Measurements from ENCODE around the gene SLC35G1. TPM values are rescaled to one million over a fixed set of nuclear protein-coding genes. Genes with fewer than 3 reads are reported as not detected.

Gene SLC35G1
- total RNA-seq, 1 experiment from 2014 or later: 9.4 TPM

DNA sequence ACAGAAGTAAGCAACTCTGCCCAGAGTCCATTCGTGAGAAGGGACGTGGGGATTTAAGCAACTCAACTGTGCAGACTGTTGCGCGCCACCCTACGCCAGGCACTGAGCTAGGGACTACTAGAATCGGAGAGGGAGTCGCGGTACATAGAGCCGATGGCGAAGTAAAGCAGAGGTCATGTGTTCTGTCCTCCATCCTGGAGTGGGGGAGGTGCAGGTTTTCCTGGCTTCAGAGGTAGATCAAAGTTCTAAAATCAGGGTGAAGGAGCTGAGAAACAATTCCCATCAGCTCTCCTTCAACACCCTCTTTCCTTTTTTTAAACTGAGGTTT, 23.2 kb downstream of the SLC35G1 start:
- Histone ChIP-seq H3K9me3 (ENCODE audit: control insufficient read depth in 1 of 2, insufficient read depth in 1 of 2, low read depth in 1 of 2, low read length in 2 of 2) (no peaks in the 10 kb centered on the region), H3K4me3 (replicated peaks in 1 of 2; ENCODE audit: low read depth in 1 of 2, low read length in 2 of 2) (no peak overlapping the region), H4K20me1 (ENCODE audit: insufficient read depth) (no peaks in the 10 kb centered on the region), H3K27ac (ENCODE audit: low read depth, low read length) (no peak overlapping the region), H3K79me2 (ENCODE audit: insufficient read depth, low read length) (no peaks in the 10 kb centered on the region), H3K4me1 (ENCODE audit: control insufficient read depth in 1 of 2, insufficient read depth in 2 of 2, low read length in 2 of 2) (no peaks in the 10 kb centered on the region), H2AFZ (ENCODE audit: low read depth, low read length, poor library complexity, severe bottlenecking) (no peak overlapping the region), H3K4me2 (ENCODE audit: low read length) (no peak overlapping the region), H3K9ac (ENCODE audit: low read length) (no peak overlapping the region), H3K9me2 (ENCODE audit: insufficient read depth) (no peaks in the 10 kb centered on the region), H3K36me3 (ENCODE audit: control insufficient read depth in 1 of 2, insufficient read depth in 2 of 2, low read length in 2 of 2) (no peaks in the 10 kb centered on the region), H3K27me3 (ENCODE audit: insufficient read depth, low read length) (no peaks in the 10 kb centered on the region)
- intact Hi-C loops (cut with micrococcal nuclease): loop anchor here (5.0 kb wide), 1 partner anchor 95 kb away; no protein-coding TSS in a partner anchor
- DNase-seq (ENCODE audit: low read depth, low spot score) (no peak), ATAC-seq (no peak; the same call in 1 of the 2 replicates)
- ChIA-PET CTCF (interaction anchor here (0.9 to 3.1 kb wide), 18 partner anchors 11 to 528 kb away, joined by 3 to 90 read pairs (median 5); no protein-coding TSS in a partner anchor), RAD21 (ENCODE audit: low non-redundant PET in 1 of 2, low total read pairs in 2 of 2, uncharacterized antibody in 2 of 2, unreplicated experiment in 2 of 2) (interaction anchor here (0.6 to 1.8 kb wide), 6 partner anchors 68 to 527 kb away, joined by 3 to 16 read pairs (median 4); no protein-coding TSS in a partner anchor), POLR2A (no interaction called here)
- BruUV-seq (replicated peaks): no TSS peak
- TF ChIP-seq ZFX (IDR thresholded peaks at IDR 0.05) (no peak), EZH2phosphoT487 (IDR thresholded peaks at IDR 0.05; ENCODE audit: borderline replicate concordance) (no peak), JUND (IDR thresholded peaks at IDR 0.05) (no peak), EGR1 (IDR thresholded peaks at IDR 0.05; ENCODE audit: low read depth) (no peak), FOSL1 (IDR thresholded peaks at IDR 0.05; ENCODE audit: low read depth) (no peak)

DNA sequence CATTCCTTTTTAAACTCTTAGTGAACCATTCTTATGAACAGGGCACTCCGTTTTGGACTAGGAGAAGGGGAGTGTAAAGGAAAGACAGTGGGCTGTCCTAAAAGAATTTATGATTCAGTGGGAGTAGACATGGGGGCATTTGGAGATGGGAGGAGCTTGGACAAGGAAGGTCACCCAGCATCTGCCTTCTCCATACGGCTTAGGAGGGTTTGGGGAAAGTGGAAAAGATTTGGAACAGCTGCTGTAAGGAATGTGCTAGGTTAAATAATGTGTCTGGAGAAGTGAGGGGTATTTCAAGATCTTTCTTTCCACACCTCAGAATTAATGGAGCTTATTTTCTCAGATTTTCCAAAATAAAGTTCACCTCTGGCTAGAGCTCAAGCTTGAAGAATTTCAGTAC, 24.0 kb downstream of the SLC35G1 start:
- Histone ChIP-seq H3K9me3 (ENCODE audit: control insufficient read depth in 1 of 2, insufficient read depth in 1 of 2, low read depth in 1 of 2, low read length in 2 of 2) (no peaks in the 10 kb centered on the region), H2AFZ (ENCODE audit: low read depth, low read length, poor library complexity, severe bottlenecking) (no peak overlapping the region), H3K9ac (ENCODE audit: low read length) (no peak overlapping the region), H4K20me1 (ENCODE audit: insufficient read depth) (no peaks in the 10 kb centered on the region), H3K4me1 (ENCODE audit: control insufficient read depth in 1 of 2, insufficient read depth in 2 of 2, low read length in 2 of 2) (no peaks in the 10 kb centered on the region), H3K36me3 (ENCODE audit: control insufficient read depth in 1 of 2, insufficient read depth in 2 of 2, low read length in 2 of 2) (no peaks in the 10 kb centered on the region), H3K4me2 (ENCODE audit: low read length) (no peak overlapping the region), H3K27ac (ENCODE audit: low read depth, low read length) (no peak overlapping the region), H3K9me2 (ENCODE audit: insufficient read depth) (no peaks in the 10 kb centered on the region), H3K4me3 (replicated peaks in 1 of 2; ENCODE audit: low read depth in 1 of 2, low read length in 2 of 2) (no peak overlapping the region), H3K79me2 (ENCODE audit: insufficient read depth, low read length) (no peaks in the 10 kb centered on the region), H3K27me3 (ENCODE audit: insufficient read depth, low read length) (no peaks in the 10 kb centered on the region)
- ChIA-PET RAD21 (ENCODE audit: low non-redundant PET in 1 of 2, low total read pairs in 2 of 2, uncharacterized antibody in 2 of 2, unreplicated experiment in 2 of 2) (interaction anchor here (0.6 to 1.8 kb wide), 4 partner anchors 67 to 526 kb away, joined by 3 to 16 read pairs (median 4); no protein-coding TSS in a partner anchor), POLR2A (no interaction called here), CTCF (interaction anchor here (0.9 to 3.1 kb wide), 8 partner anchors 16 to 527 kb away, joined by 3 to 90 read pairs (median 10); no protein-coding TSS in a partner anchor)
- intact Hi-C loops (cut with micrococcal nuclease): loop anchor here (5.0 kb wide), 1 partner anchor 96 kb away; no protein-coding TSS in a partner anchor
- no peak for DNase-seq (ENCODE audit: low read depth, low spot score)
- TF ChIP-seq SRF (IDR thresholded peaks at IDR 0.05; ENCODE audit: low read depth) (no peak), CBX3 (IDR thresholded peaks at IDR 0.05; ENCODE audit: low read depth) (no peak), POLR2A (IDR thresholded peaks at IDR 0.05; ENCODE audit: borderline replicate concordance, extremely low read depth, insufficient read depth, insufficient read length) (no peak), YY1 (IDR thresholded peaks at IDR 0.05; ENCODE audit: extremely low read depth, insufficient replicate concordance, low read depth, low read length) (no peak), ZFX (IDR thresholded peaks at IDR 0.05) (no peak), TCF7L2 (IDR thresholded peaks at IDR 0.05; ENCODE audit: borderline replicate concordance, extremely low read depth, insufficient read depth, insufficient read length) (no peak)
- TF ChIP-seq, protein P1, sequence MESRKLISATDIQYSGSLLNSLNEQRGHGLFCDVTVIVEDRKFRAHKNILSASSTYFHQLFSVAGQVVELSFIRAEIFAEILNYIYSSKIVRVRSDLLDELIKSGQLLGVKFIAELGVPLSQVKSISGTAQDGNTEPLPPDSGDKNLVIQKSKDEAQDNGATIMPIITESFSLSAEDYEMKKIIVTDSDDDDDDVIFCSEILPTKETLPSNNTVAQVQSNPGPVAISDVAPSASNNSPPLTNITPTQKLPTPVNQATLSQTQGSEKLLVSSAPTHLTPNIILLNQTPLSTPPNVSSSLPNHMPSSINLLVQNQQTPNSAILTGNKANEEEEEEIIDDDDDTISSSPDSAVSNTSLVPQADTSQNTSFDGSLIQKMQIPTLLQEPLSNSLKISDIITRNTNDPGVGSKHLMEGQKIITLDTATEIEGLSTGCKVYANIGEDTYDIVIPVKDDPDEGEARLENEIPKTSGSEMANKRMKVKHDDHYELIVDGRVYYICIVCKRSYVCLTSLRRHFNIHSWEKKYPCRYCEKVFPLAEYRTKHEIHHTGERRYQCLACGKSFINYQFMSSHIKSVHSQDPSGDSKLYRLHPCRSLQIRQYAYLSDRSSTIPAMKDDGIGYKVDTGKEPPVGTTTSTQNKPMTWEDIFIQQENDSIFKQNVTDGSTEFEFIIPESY (IDR thresholded peaks at IDR 0.05; ENCODE audit: extremely low read depth, insufficient replicate concordance, low read length): no peak
- TF ChIP-seq, protein P2, sequence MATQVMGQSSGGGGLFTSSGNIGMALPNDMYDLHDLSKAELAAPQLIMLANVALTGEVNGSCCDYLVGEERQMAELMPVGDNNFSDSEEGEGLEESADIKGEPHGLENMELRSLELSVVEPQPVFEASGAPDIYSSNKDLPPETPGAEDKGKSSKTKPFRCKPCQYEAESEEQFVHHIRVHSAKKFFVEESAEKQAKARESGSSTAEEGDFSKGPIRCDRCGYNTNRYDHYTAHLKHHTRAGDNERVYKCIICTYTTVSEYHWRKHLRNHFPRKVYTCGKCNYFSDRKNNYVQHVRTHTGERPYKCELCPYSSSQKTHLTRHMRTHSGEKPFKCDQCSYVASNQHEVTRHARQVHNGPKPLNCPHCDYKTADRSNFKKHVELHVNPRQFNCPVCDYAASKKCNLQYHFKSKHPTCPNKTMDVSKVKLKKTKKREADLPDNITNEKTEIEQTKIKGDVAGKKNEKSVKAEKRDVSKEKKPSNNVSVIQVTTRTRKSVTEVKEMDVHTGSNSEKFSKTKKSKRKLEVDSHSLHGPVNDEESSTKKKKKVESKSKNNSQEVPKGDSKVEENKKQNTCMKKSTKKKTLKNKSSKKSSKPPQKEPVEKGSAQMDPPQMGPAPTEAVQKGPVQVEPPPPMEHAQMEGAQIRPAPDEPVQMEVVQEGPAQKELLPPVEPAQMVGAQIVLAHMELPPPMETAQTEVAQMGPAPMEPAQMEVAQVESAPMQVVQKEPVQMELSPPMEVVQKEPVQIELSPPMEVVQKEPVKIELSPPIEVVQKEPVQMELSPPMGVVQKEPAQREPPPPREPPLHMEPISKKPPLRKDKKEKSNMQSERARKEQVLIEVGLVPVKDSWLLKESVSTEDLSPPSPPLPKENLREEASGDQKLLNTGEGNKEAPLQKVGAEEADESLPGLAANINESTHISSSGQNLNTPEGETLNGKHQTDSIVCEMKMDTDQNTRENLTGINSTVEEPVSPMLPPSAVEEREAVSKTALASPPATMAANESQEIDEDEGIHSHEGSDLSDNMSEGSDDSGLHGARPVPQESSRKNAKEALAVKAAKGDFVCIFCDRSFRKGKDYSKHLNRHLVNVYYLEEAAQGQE (IDR thresholded peaks at IDR 0.05; ENCODE audit: low read depth): no peak
- no TSS peak for BruUV-seq (replicated peaks)
- no peak for ATAC-seq
